Neural progenitor cell (in vitro differentiated cells): Measurements from ENCODE around the gene DAO. TPM values are rescaled to one million over a fixed set of nuclear protein-coding genes. Genes with fewer than 3 reads are reported as not detected.

Experiments
- DNase-seq: peaks from one replicate; pipeline ENCODE4 v3.0.0-alpha.2; 2016; ENCODE audit warnings: low spot score
- H2AFZ ChIP-seq: fragments of 200-600 bp; sonication (generic); replicated peaks from 2 replicates; pipeline ENCODE4 v1.6.1; 2016; ENCODE audit warnings: antibody characterized with exemption
- H3F3A ChIP-seq: fragments of 200-600 bp; sonication (generic); 2 replicates; pipeline ENCODE4 v1.6.1; 2016; ENCODE audit warnings: antibody characterized with exemption, low read depth
- H3K27ac ChIP-seq: fragments of 200-600 bp; sonication (generic); 2 replicates; pipeline ENCODE4 v1.5.1; 2016; ENCODE audit warnings: mild to moderate bottlenecking
- H3K27me3 ChIP-seq: fragments of 200-600 bp; sonication (generic); 2 replicates; pipeline ENCODE4 v1.6.1; 2016; ENCODE audit warnings: mild to moderate bottlenecking, moderate library complexity
- H3K36me3 ChIP-seq: fragments of 200-600 bp; sonication (generic); 2 replicates; pipeline ENCODE4 v1.5.1; 2016
- H3K4me1 ChIP-seq: fragments of 200-600 bp; sonication (generic); 2 replicates; pipeline ENCODE4 v1.6.1; 2016; ENCODE audit warnings: mixed run types
- H3K4me2 ChIP-seq: fragments of 200-600 bp; sonication (generic); 2 replicates; pipeline ENCODE4 v1.6.1; 2016
- H3K4me3 ChIP-seq: fragments of 200-600 bp; sonication (generic); 2 replicates; pipeline ENCODE4 v1.5.1; 2016
- H3K79me2 ChIP-seq: fragments of 200-600 bp; sonication (generic); 2 replicates; pipeline ENCODE4 v1.6.1; 2016; ENCODE audit warnings: low read depth
- H3K9ac ChIP-seq: fragments of 200-600 bp; sonication (generic); 2 replicates; pipeline ENCODE4 v1.6.1; 2016
- H3K9me3 ChIP-seq: fragments of 200-600 bp; sonication (generic); 2 replicates; pipeline ENCODE4 v1.5.1; 2016; ENCODE audit warnings: low read depth
- H4K20me1 ChIP-seq: fragments of 200-600 bp; sonication (generic); 2 replicates; pipeline ENCODE4 v1.6.1; 2016; ENCODE audit warnings: low read depth
- H3K27ac Mint-ChIP-seq: 3 replicates; pipeline ENCODE4 v1.8.0; 2021; ENCODE audit warnings: mixed read lengths
- H3K27me3 Mint-ChIP-seq: 2 replicates; pipeline ENCODE4 v1.8.0; 2022; ENCODE audit warnings: low read depth, mild to moderate bottlenecking, inconsistent platforms, moderate library complexity, mixed read lengths; ENCODE audit not compliant: insufficient read depth
- H3K36me3 Mint-ChIP-seq: 3 replicates; pipeline ENCODE4 v1.8.0; 2021; ENCODE audit warnings: mixed read lengths
- H3K4me1 Mint-ChIP-seq: 3 replicates; pipeline ENCODE4 v1.8.0; 2021; ENCODE audit warnings: mixed read lengths
- H3K4me3 Mint-ChIP-seq: 3 replicates; pipeline ENCODE4 v1.8.0; 2021; ENCODE audit warnings: mild to moderate bottlenecking, moderate library complexity, mixed read lengths
- H3K9me3 Mint-ChIP-seq: 3 replicates; pipeline ENCODE4 v1.8.0; 2020; ENCODE audit warnings: mixed read lengths
- CTCF ChIP-seq: fragments of 200-600 bp; sonication (generic); IDR thresholded peaks from 2 replicates; pipeline ENCODE4 v1.5.1; 2017; ENCODE audit warnings: antibody characterized with exemption, mild to moderate bottlenecking
- EZH2 ChIP-seq: fragments of 200-600 bp; sonication (generic); IDR thresholded peaks from 2 replicates; pipeline ENCODE4 v1.6.1; 2017; ENCODE audit warnings: antibody characterized with exemption, mild to moderate bottlenecking, moderate library complexity
- EZH2phosphoT487 ChIP-seq: fragments of 200-600 bp; sonication (generic); IDR thresholded peaks from 2 replicates; pipeline ENCODE4 v1.6.1; 2017; ENCODE audit warnings: antibody characterized with exemption
- total RNA-seq: library from RNA; depleted of rRNA; stranded (reverse); fragments of >200 nt; gene quantifications from 2 replicates; pipeline ENCODE4 v1.2.3, GENCODE V29; 2015; ENCODE audit warnings: low replicate concordance

Gene DAO
- total RNA-seq, 1 donor from 2014 or later = not detected

- H3K4me3 Mint-ChIP-seq = no peak overlapping the region
- H3F3A ChIP-seq = peaks cover 16% of the 10 kb centered on the region
- H3K9me3 Mint-ChIP-seq = peaks cover 2% of the 10 kb centered on the region
- peaks cover 31% of the 10 kb centered on the region for H3K36me3 Mint-ChIP-seq
- no peak for DNase-seq
- peaks cover 4% of the 10 kb centered on the region for H4K20me1 ChIP-seq
- no peak overlapping the region for H3K9ac ChIP-seq
- H3K9me3 ChIP-seq = peaks cover 7% of the 10 kb centered on the region
- no peaks in the 10 kb centered on the region for H3K36me3 ChIP-seq
- H3K27ac ChIP-seq = no peak overlapping the region
- no peaks in the 10 kb centered on the region for H3K27me3 ChIP-seq
- H3K4me3 ChIP-seq = no peak overlapping the region
- H3K27me3 Mint-ChIP-seq = peaks cover 15% of the 10 kb centered on the region
- H3K4me1 ChIP-seq = peaks cover 15% of the 10 kb centered on the region
- peaks cover 47% of the 10 kb centered on the region for H3K79me2 ChIP-seq
- H2AFZ ChIP-seq = no peak overlapping the region
- peak overlapping the region; percentile 91 for H3K27ac Mint-ChIP-seq
- TF ChIP-seq CTCF (no peak), EZH2phosphoT487 (no peak), EZH2 (no peak)
- no peak overlapping the region for H3K4me2 ChIP-seq
- peaks cover 42% of the 10 kb centered on the region for H3K4me1 Mint-ChIP-seq
Measured at GRCh38 chr12:108853426-108853825, 26.5 kb upstream of the DAO start.

- Histone ChIP-seq H3K4me2 (no peak overlapping the region), H3K4me1 (peaks cover 20% of the 10 kb centered on the region), H3K36me3 (no peaks in the 10 kb centered on the region), H3K9me3 (peaks cover 7% of the 10 kb centered on the region), H3F3A (peaks cover 22% of the 10 kb centered on the region), H3K4me3 (no peak overlapping the region), H3K79me2 (peaks cover 47% of the 10 kb centered on the region), H4K20me1 (peaks cover 4% of the 10 kb centered on the region), H2AFZ (no peak overlapping the region), H3K9ac (no peak overlapping the region), H3K27ac (no peak overlapping the region), H3K27me3 (no peaks in the 10 kb centered on the region)
- H3K9me3 Mint-ChIP-seq = peaks cover 2% of the 10 kb centered on the region
- no peak overlapping the region for H3K4me3 Mint-ChIP-seq
- H3K4me1 Mint-ChIP-seq = peaks cover 48% of the 10 kb centered on the region
- no peak overlapping the region for H3K27ac Mint-ChIP-seq
- H3K27me3 Mint-ChIP-seq = peaks cover 15% of the 10 kb centered on the region
- TF ChIP-seq EZH2phosphoT487 (no peak), EZH2 (no peak), CTCF (no peak)
- no peak for DNase-seq
- H3K36me3 Mint-ChIP-seq = peaks cover 30% of the 10 kb centered on the region
Measured at GRCh38 chr12:108853981-108854446, 25.9 kb upstream of the DAO start.

DNA sequence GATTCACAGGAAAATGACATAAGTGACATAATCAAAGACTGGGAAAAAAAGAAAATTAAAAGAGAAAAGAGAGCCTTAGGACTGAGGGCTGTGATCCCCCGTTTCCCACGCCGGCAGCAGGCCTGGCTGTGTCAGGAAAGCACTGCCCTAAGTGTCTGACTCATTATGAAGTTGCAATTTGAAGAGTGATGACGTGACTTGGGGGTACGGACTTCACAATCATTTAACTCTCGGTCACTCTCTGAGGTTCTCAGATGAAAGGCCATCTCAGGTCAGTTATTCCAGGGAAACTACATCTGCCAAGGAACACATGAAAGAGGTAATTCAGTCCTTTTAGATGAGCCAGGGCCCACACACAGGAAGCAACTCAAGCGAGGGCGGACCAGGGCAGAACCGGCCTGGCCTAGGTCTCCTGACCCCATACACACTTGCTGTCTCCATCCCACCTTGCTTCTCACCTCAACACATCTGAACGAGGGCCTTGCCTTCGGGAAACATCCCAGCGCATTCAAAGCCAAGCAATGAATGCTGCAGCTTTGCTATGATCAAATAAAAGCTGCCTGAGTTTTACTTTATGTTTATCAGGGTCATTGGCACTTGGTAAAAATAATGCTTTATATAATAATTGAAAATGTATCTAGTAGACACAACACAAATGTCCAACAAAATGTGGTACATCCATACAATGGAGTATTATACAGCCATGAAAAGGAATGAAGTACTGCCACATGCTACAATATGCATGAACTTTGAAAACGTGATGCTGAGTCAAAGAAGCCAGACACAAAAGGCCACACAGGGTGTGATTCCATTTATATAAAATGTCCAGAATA, 25.2 kb upstream of the DAO start:
- H3K36me3 Mint-ChIP-seq = peaks cover 28% of the 10 kb centered on the region
- H3F3A ChIP-seq = peaks cover 27% of the 10 kb centered on the region

More for the DNA sequence above, 25.2 kb upstream of the DAO start:
- H3K9me3 Mint-ChIP-seq = no peaks in the 10 kb centered on the region
- Histone ChIP-seq H3K27ac (no peak overlapping the region), H4K20me1 (peaks cover 4% of the 10 kb centered on the region), H3K9ac (no peak overlapping the region), H3K9me3 (peaks cover 7% of the 10 kb centered on the region), H3K4me2 (no peak overlapping the region), H3K36me3 (no peaks in the 10 kb centered on the region), H3K79me2 (peaks cover 47% of the 10 kb centered on the region), H3K27me3 (no peaks in the 10 kb centered on the region), H3K4me3 (no peak overlapping the region), H3K4me1 (peaks cover 25% of the 10 kb centered on the region), H2AFZ (no peak overlapping the region)
- H3K4me1 Mint-ChIP-seq = peaks cover 52% of the 10 kb centered on the region
- TF ChIP-seq CTCF (no peak), EZH2 (no peak), EZH2phosphoT487 (no peak)
- peaks cover 15% of the 10 kb centered on the region for H3K27me3 Mint-ChIP-seq
- no peak for DNase-seq
- H3K27ac Mint-ChIP-seq = no peak overlapping the region
- peak overlapping the region; percentile 97 for H3K4me3 Mint-ChIP-seq
